Measurements from ENCODE around the gene LY6G5B. TPM values are rescaled to one million over a fixed set of nuclear protein-coding genes. Genes with fewer than 3 reads are reported as not detected.

LY6G5B gene
- polyA plus RNA-seq, 1 of the 3 experiments (the other 2 are of a cell fraction) = 12.7 TPM

DNA sequence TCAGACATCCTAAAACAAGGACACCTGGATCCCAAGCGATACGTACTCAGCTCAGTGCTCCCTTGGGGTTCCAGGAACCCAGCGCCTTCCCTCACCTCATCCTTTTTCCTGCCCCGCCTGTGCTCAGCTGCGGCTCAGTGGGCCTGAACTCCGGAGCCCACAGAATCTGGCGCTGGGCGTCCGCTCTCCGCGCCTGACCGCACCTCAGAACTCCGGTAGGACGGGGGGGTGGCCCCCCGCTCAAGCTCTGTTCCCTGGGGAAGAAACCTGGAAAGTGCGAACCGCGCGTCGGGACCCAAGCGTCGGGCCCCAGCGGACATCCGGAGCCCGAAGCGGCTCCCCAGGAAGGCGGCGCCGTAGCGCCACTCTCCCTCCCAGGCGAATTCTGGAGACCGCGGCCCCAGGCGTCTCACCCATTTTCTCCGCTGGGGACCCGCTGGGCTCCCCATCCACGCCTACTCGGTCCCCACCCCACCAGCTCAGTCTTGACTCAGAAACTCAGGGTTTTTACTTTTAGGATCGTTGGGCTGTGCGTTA is 11.4 kb downstream of the LY6G5B start (continued):
- TF ChIP-seq TAF1 (IDR thresholded peaks at IDR 0.05; ENCODE audit: borderline replicate concordance, low read depth, low read length) = no peak
- TF ChIP-seq, protein P1, sequence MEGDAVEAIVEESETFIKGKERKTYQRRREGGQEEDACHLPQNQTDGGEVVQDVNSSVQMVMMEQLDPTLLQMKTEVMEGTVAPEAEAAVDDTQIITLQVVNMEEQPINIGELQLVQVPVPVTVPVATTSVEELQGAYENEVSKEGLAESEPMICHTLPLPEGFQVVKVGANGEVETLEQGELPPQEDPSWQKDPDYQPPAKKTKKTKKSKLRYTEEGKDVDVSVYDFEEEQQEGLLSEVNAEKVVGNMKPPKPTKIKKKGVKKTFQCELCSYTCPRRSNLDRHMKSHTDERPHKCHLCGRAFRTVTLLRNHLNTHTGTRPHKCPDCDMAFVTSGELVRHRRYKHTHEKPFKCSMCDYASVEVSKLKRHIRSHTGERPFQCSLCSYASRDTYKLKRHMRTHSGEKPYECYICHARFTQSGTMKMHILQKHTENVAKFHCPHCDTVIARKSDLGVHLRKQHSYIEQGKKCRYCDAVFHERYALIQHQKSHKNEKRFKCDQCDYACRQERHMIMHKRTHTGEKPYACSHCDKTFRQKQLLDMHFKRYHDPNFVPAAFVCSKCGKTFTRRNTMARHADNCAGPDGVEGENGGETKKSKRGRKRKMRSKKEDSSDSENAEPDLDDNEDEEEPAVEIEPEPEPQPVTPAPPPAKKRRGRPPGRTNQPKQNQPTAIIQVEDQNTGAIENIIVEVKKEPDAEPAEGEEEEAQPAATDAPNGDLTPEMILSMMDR (IDR thresholded peaks at IDR 0.05) = no peak
- TF ChIP-seq, protein P2, sequence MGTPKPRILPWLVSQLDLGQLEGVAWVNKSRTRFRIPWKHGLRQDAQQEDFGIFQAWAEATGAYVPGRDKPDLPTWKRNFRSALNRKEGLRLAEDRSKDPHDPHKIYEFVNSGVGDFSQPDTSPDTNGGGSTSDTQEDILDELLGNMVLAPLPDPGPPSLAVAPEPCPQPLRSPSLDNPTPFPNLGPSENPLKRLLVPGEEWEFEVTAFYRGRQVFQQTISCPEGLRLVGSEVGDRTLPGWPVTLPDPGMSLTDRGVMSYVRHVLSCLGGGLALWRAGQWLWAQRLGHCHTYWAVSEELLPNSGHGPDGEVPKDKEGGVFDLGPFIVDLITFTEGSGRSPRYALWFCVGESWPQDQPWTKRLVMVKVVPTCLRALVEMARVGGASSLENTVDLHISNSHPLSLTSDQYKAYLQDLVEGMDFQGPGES (IDR thresholded peaks at IDR 0.05; ENCODE audit: low read depth, low read length) = no peak

DNA sequence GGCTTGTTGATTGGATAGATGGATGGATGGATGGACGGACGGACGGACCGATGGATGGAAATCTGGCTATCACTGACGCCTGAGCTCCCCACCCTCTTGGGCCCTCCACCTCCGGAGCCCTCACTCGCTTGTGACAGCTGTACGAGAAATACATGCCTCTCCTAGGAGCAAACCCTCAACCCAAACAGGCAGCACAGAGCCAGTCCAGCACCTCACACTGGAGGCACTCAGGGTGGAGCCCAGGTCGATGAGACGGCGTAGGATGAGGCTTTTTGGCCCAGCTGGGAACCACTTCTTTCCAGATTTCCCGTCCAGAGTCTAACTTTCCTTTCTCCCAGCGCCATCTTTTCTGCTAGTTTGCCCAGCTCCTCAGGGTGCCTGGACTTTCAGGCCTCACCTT is 13.8 kb downstream of the LY6G5B start:
- no peaks in the 10 kb centered on the region for H3F3A ChIP-seq (replicated peaks; ENCODE audit: insufficient read depth)
- H4K20me1 ChIP-seq (ENCODE audit: insufficient read depth) = no peaks in the 10 kb centered on the region
- no peak overlapping the region for H3K9ac ChIP-seq
- H3K4me1 ChIP-seq (ENCODE audit: control insufficient read depth in 1 of 2, insufficient read depth in 2 of 2, low read depth in 1 of 2, low read length in 1 of 2) = peaks cover 3 to 7% of the 10 kb centered on the region in 2 experiments; a peak in 2 of 4 replicates
- H3K4me3 ChIP-seq (ENCODE audit: low read depth in 2 of 2, low read length in 1 of 2) = no peak overlapping the region
- no peaks in the 10 kb centered on the region for H3K9me3 ChIP-seq
- 94% methylated on average over 13 of the region's 13 CpGs for WGBS (ENCODE audit: low lambda C conversion rate)
- TF ChIP-seq, protein P3, sequence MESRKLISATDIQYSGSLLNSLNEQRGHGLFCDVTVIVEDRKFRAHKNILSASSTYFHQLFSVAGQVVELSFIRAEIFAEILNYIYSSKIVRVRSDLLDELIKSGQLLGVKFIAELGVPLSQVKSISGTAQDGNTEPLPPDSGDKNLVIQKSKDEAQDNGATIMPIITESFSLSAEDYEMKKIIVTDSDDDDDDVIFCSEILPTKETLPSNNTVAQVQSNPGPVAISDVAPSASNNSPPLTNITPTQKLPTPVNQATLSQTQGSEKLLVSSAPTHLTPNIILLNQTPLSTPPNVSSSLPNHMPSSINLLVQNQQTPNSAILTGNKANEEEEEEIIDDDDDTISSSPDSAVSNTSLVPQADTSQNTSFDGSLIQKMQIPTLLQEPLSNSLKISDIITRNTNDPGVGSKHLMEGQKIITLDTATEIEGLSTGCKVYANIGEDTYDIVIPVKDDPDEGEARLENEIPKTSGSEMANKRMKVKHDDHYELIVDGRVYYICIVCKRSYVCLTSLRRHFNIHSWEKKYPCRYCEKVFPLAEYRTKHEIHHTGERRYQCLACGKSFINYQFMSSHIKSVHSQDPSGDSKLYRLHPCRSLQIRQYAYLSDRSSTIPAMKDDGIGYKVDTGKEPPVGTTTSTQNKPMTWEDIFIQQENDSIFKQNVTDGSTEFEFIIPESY (IDR thresholded peaks at IDR 0.05; ENCODE audit: borderline replicate concordance, low read depth) = no peak
- TF ChIP-seq, protein P4, sequence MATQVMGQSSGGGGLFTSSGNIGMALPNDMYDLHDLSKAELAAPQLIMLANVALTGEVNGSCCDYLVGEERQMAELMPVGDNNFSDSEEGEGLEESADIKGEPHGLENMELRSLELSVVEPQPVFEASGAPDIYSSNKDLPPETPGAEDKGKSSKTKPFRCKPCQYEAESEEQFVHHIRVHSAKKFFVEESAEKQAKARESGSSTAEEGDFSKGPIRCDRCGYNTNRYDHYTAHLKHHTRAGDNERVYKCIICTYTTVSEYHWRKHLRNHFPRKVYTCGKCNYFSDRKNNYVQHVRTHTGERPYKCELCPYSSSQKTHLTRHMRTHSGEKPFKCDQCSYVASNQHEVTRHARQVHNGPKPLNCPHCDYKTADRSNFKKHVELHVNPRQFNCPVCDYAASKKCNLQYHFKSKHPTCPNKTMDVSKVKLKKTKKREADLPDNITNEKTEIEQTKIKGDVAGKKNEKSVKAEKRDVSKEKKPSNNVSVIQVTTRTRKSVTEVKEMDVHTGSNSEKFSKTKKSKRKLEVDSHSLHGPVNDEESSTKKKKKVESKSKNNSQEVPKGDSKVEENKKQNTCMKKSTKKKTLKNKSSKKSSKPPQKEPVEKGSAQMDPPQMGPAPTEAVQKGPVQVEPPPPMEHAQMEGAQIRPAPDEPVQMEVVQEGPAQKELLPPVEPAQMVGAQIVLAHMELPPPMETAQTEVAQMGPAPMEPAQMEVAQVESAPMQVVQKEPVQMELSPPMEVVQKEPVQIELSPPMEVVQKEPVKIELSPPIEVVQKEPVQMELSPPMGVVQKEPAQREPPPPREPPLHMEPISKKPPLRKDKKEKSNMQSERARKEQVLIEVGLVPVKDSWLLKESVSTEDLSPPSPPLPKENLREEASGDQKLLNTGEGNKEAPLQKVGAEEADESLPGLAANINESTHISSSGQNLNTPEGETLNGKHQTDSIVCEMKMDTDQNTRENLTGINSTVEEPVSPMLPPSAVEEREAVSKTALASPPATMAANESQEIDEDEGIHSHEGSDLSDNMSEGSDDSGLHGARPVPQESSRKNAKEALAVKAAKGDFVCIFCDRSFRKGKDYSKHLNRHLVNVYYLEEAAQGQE (IDR thresholded peaks at IDR 0.05; ENCODE audit: low read depth, low read length) = no peak
- TF ChIP-seq CHD2 (IDR thresholded peaks at IDR 0.05; ENCODE audit: low read length, partially characterized antibody) (no peak), RFX5 (IDR thresholded peaks at IDR 0.05; ENCODE audit: low read length) (no peak), SMC3 (IDR thresholded peaks at IDR 0.05; ENCODE audit: low read depth, low read length) (no peak)
- ChIA-PET CTCF (interaction anchor here (0.7 to 1.6 kb wide), 5 partner anchors 52 to 147 kb away, joined by 3 to 4 read pairs (median 4); partner anchors contain the start of gene VARS1), POLR2A (no interaction called here)
- no peaks in the 10 kb centered on the region for H3K79me2 ChIP-seq (ENCODE audit: insufficient read depth)
- no peak for DNase-seq
- peaks cover under 1 to 18% of the 10 kb centered on the region in 2 experiments for H3K36me3 ChIP-seq (replicated peaks in 1 of 2; ENCODE audit: control insufficient read depth in 1 of 2, insufficient read depth in 2 of 2, low read length in 1 of 2)
- no peak overlapping the region for H2AFZ ChIP-seq (ENCODE audit: low read depth)
- H3K27ac ChIP-seq (ENCODE audit: low read depth in 2 of 2, low read length in 1 of 2) = no peak overlapping the region
- no peaks in the 10 kb centered on the region for H3K27me3 ChIP-seq (ENCODE audit: insufficient read depth)
- H3K9me2 ChIP-seq = no peaks in the 10 kb centered on the region
- no peak overlapping the region for H3K4me2 ChIP-seq

Data from SK-N-SH (cell line).